Measurements from ENCODE around the gene VPS72.

- TF ChIP-seq, protein P1, sequence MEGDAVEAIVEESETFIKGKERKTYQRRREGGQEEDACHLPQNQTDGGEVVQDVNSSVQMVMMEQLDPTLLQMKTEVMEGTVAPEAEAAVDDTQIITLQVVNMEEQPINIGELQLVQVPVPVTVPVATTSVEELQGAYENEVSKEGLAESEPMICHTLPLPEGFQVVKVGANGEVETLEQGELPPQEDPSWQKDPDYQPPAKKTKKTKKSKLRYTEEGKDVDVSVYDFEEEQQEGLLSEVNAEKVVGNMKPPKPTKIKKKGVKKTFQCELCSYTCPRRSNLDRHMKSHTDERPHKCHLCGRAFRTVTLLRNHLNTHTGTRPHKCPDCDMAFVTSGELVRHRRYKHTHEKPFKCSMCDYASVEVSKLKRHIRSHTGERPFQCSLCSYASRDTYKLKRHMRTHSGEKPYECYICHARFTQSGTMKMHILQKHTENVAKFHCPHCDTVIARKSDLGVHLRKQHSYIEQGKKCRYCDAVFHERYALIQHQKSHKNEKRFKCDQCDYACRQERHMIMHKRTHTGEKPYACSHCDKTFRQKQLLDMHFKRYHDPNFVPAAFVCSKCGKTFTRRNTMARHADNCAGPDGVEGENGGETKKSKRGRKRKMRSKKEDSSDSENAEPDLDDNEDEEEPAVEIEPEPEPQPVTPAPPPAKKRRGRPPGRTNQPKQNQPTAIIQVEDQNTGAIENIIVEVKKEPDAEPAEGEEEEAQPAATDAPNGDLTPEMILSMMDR (conservative IDR thresholded peaks at IDR 0.05; ENCODE audit: low read depth, low read length): no peak
- no peak for TF ChIP-seq EZH2 (IDR thresholded peaks at IDR 0.05; ENCODE audit: low read length, unreplicated experiment)
These were observed 61.2 kb downstream of the VPS72 start for GRCh38 chr1:151128800-151129199.

Data from PC-3 (cell line).